HepG2 (cell line): ENCODE measurements around the gene NLRC3.

Source experiments
- CTCF ChIP-seq: sonication (generic); formaldehyde crosslinking; IDR thresholded peaks from 2 replicates; pipeline ENCODE4 v1.5.0; 2020; ENCODE audit warnings: mild to moderate bottlenecking, missing genetic modification reagents, moderate library complexity
- GPBP1L1 ChIP-seq: sonication (generic); formaldehyde crosslinking; IDR thresholded peaks from 2 replicates; pipeline ENCODE4 v1.5.0; 2020; ENCODE audit warnings: mild to moderate bottlenecking, missing genetic modification reagents
- HOXD1 ChIP-seq: sonication (generic); formaldehyde crosslinking; IDR thresholded peaks from 2 replicates; pipeline ENCODE4 v1.5.0; 2020; ENCODE audit warnings: missing genetic modification reagents
- IRF2 ChIP-seq: IDR thresholded peaks from 2 replicates; pipeline ENCODE4 v1.6.1; 2018; ENCODE audit warnings: missing genetic modification reagents, missing compliant biosample characterization
- JUNB ChIP-seq: sonication (generic); formaldehyde crosslinking; IDR thresholded peaks from 2 replicates; pipeline ENCODE4 v1.8.0; 2022; ENCODE audit warnings: missing genetic modification reagents, mild to moderate bottlenecking, borderline replicate concordance
- KLF16 ChIP-seq, 2 experiments: sonication (generic) in 1 of 2; formaldehyde crosslinking in 1 of 2; IDR thresholded peaks; 2 replicates each; pipeline versions ENCODE4 v1.6.1 to v1.8.0; 2016 to 2023; ENCODE audit warnings: missing genetic modification reagents in 2 of 2, missing compliant biosample characterization in 1 of 2
- SIN3A ChIP-seq: IDR thresholded peaks from 2 replicates; pipeline ENCODE4 v1.6.1; 2011; ENCODE audit warnings: low read depth, mild to moderate bottlenecking, control low read depth, low read length, borderline replicate concordance
- USF2 ChIP-seq, 2 experiments: sonication (generic) in 1 of 2; formaldehyde crosslinking in 1 of 2; IDR thresholded peaks; 2 replicates each; pipeline versions ENCODE4 v1.5.1 to v1.6.1; 2011 to 2020; ENCODE audit warnings: borderline replicate concordance in 1 of 2, low read depth in 1 of 2, low read length in 1 of 2, mild to moderate bottlenecking in 1 of 2, missing genetic modification reagents in 1 of 2, moderate library complexity in 1 of 2
- ZBTB40 ChIP-seq, 2 experiments: fragments of 450-650 bp in 1 of 2; sonication (generic) in 1 of 2; formaldehyde crosslinking in 1 of 2; IDR thresholded peaks; 2 replicates each; pipeline versions ENCODE4 v1.6.1 to v1.8.0; 2016 to 2022; ENCODE audit warnings: antibody characterized with exemption in 1 of 2, mild to moderate bottlenecking in 1 of 2, missing genetic modification reagents in 1 of 2
- ZNF407 ChIP-seq: sonication (generic); formaldehyde crosslinking; IDR thresholded peaks from one replicate; pipeline ENCODE4 v1.5.1; 2020; ENCODE audit warnings: mild to moderate bottlenecking, missing genetic modification reagents; ENCODE audit errors: not compliant biosample characterization
- ZSCAN22 ChIP-seq: sonication (generic); formaldehyde crosslinking; IDR thresholded peaks from 2 replicates; pipeline ENCODE4 v1.4.0; 2020; ENCODE audit warnings: mild to moderate bottlenecking, missing genetic modification reagents

GRCh38 chr16:3575491-3575890 lies 1.7 kb downstream of the NLRC3 start:
- TF ChIP-seq KLF16 (CRISPR knock-in tag; IDR thresholded peaks at IDR 0.05) (no peak), IRF2 (CRISPR knock-in tag) (no peak), CTCF (no peak), SIN3A (no peak), ZNF407 (CRISPR knock-in tag) (no peak), GPBP1L1 (CRISPR knock-in tag) (no peak), HOXD1 (CRISPR knock-in tag) (no peak), JUNB (CRISPR knock-in tag) (no peak), ZSCAN22 (CRISPR knock-in tag) (no peak), ZBTB40 (IDR thresholded peaks at IDR 0.05) (no peak), ZBTB40 (CRISPR knock-in tag; IDR thresholded peaks at IDR 0.05) (no peak), USF2 (IDR thresholded peaks at IDR 0.05; ENCODE audit: low read depth, low read length) (no peak), USF2 (CRISPR knock-in tag; IDR thresholded peaks at IDR 0.05; ENCODE audit: borderline replicate concordance) (no peak)
